Stimulated activated CD4-positive, alpha-beta T cell treated with anti-CD3 and anti-CD28 coated beads, TNF-alpha, amount 100 ng/mL, for 48 hours (primary cell): Measurements from ENCODE around the gene PDE8A.

ENCODE experiments used
- DNase-seq, 3 donors: peaks; one replicate each; pipeline ENCODE4 v3.0.0-alpha.2; 2020; ENCODE audit warnings: low read depth in 3 of 3

Gene PDE8A

GRCh38 chr15:85034276-85034675 lies 52.6 kb downstream of the PDE8A start:
- DNase-seq, result no peak

GRCh38 chr15:85035980-85036379 lies 54.3 kb downstream of the PDE8A start:
- DNase-seq, result no peak

DNA sequence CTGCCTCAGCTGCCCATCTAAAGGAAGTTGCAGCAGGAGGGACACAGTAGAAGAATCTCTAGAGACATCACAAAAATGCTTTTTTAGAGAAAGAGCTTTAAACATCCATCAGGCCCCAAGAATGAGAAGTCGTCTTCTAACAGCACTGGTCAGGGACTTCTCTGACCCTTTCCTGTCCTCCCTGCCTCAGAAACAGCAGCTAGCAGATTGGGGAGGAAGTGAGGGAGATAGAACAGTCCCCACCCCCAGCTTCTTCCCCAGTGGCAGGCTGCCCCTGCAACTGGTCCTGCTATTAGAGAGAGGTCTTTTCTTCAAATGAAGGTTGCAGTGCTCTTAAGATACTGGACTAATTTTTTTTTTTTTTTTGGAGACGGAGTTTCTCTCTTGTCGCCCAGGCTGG lies 55.1 kb downstream of the PDE8A start:
- no peak for DNase-seq

GRCh38 chr15:85037641-85038040 lies 56.0 kb downstream of the PDE8A start:
- DNase-seq, result no peak

DNA sequence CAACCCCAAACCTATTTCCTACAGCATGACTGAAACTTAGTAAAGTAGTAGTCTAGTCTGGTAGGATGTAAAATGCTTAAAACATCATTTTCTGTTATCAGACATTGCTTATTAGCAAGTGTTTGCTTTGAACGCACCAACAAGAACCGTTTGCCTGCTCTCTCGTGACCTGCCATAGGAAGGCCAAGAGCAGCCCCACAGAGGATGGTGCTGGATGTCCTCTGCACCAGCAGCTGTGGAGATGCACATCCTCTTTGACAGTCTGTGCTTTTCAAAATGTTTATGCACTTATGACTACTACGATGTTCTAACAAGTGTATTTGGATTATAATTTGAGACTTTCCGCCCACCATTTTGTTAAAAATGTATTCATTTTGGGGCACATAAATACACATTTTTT lies 59.6 kb downstream of the PDE8A start:
- DNase-seq, result no peak

DNA sequence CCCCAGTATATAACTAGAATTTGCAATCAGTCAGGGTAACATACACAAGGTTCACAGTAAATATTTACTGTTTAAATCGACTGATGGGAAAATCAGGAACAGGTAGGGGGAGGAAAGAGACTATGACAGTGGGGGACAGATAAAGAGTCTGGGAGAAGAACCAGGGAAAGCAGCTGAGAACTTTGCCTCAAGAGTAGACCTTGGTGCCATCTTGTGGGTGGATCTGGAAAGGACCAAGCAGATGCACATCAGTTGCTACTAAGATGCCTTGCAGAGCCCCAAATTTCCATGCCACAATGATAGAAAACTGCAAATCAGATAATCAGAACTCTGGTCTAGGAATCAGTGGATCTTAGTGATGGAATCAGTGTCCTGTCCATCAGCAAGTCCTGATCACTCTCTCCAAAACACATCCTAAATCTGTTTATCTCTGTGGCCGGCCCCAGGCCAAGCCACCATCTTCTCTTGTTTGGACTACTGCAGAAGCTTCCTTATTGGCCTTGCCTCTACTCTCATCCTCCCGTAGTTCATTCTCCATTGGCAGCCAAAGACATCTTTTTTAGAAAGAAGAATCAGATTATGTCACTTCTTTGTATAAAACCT lies 62.7 kb downstream of the PDE8A start:
- DNase-seq, result peak in 2 of 3 donors; percentile 8 to 11

GRCh38 chr15:85044894-85045293 lies 63.2 kb downstream of the PDE8A start:
- DNase-seq, result no peak

DNA sequence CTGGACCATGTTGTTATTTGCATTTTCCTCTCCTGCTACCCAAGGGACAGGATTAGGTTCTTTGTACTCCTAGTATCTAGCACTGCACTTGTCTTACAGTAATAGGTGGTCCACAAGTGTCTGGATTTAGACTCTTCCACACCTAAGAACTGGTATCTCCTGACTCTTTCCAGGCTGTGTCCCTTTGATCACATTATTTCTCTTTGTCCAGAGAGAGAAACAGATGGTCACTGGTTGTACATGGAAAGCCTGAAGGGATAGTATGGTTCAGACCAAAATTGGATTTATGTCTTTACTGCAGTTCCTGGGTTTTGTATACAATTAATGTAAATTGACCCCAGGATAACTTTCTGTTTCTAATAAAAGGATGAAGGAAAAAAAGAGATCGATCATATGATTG lies 64.0 kb downstream of the PDE8A start:
- no peak for DNase-seq

DNA sequence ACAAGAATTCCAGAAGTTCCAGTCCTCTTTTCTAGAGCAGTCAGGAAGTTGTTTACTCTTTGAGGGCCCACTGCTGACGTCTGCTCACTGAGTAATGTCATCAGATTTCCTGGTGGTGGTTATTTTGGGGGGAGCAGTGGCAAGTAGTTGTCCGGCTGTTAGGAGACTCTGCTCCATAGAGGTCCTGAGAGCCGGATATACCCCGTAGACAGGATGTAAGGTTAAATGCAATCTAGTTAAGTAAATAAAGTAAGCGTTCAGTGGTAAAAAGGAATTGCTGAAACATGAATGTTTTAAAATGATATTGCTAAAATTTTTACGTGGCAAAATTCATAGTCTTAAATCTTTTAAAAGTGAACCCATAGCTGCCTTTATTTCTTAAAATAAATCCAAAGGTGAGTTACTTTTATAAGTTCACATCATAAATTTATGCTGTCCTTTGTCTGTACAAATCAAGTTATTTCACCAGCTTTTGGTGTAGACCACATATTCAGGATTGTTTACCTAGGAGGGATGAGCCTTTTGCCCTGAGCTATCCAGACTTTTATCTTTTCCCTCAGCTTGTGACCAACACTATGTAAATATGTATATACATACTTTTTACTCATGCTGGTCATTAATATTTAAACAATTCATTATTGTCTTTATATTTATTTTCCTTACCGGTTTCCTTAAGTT lies 65.8 kb downstream of the PDE8A start:
- DNase-seq, result no peak

GRCh38 chr15:85048430-85048829 lies 66.8 kb downstream of the PDE8A start:
- no peak for DNase-seq

DNA sequence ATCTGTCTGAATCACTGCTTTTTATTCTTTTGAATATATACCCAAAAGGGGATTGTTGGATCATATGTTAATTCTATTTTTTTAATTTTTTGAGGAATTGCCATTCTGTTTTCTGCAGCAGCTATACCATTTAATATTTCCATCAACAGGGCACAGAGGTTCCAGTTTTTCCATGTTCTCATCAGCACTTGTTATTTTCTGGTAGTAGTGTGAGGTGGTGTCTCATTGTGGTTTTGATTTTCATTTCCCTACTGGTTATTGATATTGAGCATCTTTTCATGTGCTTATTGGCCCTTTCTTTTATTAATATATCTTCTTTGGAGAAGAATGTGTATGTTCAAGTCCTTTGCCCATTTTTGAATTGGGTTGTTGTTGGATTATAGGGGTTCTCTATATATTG lies 68.1 kb downstream of the PDE8A start:
- DNase-seq, result no peak

- no peak for DNase-seq
Observed at GRCh38 chr15:85059734-85060133, 78.1 kb downstream of the PDE8A start.

DNA sequence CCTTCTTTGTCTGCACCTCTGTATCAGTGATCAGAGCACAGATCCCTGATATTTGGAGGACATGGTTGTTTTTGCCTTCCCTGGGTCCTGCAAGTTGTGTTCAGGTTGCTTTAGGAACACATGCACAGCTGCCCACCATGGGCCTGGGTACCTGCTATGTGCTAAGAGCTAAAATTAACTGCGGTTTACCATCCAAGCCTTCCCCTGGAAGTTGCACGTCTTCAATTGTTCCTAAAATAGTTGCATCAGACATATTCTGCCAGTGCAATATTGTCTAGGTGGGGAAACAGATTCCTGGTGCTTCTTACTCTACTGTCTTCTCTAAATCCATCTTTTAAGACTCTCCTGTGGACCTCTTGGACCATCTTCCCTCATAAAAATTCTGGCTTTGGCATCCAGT lies 80.9 kb downstream of the PDE8A start:
- DNase-seq, result no peak

GRCh38 chr15:85063088-85063487 lies 81.4 kb downstream of the PDE8A start:
- no peak for DNase-seq

GRCh38 chr15:85063522-85064079 lies 81.9 kb downstream of the PDE8A start:
- DNase-seq, result no peak

DNA sequence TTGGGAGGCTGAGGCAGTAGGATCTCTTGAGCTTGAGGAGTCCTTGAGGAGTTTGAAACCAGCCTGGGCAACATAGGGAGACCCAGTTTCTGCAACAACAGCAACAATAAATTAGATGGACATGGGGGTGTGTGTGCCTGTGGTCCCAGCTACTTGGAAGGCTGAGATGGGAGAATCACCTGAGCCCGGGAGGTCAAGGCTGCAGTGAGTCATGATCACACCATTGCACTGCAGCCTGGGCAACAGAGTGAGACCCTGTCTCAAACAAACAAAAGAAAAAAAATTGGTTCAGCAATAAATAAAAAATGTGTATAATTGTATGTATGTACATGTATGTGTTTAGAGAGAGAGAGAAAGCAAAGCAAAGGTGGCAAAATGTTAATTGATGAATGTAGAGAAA lies 83.1 kb downstream of the PDE8A start:
- DNase-seq, result no peak

DNA sequence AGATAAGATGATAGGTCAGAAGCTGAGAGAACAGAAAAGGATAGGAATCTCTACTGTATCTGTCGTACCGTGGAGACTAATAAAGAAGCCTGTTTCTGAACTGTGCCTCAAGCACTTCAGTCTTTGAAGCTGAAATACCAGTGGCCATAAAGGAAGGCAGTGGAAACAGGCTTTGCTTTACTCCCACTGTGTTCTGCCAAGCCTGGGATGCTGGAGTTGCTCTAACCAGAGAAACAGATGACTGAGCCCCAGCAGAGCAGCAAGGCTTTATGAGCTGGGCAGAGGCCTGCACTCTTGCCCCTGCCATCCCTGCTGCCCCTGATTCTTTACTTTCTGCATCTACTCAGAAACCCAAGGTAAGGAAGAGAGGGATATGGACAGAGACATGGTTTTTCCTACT lies 89.4 kb downstream of the PDE8A start:
- DNase-seq, result no peak

DNA sequence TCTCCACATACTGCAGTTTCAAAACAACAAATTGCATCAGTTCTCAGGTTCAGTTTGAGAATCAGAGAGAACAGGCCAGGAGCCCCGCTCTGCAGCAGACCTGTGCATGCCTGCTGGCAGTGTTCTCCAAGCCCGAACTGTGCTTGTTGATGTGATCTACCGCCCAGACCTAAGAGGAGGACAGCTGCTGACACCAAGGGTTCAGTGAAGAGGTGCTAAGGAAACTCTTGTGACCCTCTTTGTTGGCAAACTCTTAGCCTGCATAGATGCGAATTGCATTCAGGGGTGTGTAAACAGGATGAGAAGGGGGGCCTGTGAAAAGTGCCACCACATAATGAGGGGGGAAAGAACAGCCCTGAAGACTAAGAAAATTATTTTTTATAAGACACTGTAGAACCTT lies 89.8 kb downstream of the PDE8A start:
- no peak for DNase-seq

DNA sequence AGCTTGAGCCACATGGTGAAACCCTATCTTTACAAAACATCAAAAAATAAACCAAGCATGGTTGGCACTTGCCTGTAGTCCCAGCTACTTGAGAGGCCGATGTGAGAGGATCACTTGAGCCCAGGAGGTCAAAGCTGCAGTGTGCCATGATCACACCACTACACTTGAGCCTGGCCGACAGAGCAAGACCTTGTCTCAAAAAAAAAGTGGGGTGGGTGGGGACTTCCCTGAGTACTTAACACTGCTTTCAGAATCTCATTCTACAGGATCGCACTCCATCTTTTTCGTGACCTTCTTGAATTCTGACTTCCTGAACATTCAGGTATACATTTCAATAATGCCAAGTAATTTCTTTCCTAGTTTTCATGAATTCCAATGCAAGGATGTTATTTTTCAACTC lies 91.3 kb downstream of the PDE8A start:
- DNase-seq, result no peak

- peak in 1 of 3 donors; percentile 9 for DNase-seq
Observed at GRCh38 chr15:85073556-85074194, 92.0 kb downstream of the PDE8A start.

DNA sequence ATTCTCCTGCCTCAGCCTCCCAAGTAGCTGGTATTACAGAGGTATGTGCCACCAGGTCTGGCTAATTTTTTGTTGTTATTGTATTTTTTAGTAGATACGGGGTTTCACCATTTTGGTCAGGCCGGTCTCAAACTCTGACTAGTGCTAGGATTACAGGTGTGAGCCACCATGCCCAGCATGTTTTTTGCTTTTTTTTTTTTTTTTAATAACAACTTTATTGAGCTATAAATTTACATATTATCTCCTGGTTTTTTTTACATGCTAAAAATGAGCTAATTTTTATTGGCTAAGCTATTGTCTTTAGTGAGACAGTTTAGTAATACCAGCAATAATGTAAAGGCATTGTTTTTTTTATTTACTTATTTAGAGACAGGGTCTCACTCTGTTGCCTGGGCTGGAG lies 105.2 kb downstream of the PDE8A start:
- no peak for DNase-seq

DNA sequence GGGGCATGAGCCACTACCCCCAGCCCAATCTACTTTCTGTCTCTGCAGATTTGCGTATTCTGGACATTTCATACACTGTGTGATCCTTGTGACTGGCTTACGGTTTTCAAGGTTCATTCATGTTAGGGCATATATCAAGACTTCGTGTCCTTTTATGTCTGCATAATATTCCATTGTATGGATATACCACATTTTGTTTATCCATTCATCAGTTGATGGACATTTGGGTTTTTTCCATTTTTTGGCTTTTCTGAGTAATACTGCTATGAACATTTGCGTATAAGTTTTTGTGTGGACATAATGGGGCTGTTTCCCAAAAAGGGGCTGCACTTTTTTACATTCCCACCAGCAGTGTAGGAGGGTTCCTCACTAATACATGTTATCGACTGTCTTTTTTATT lies 106.6 kb downstream of the PDE8A start:
- DNase-seq, result no peak

DNA sequence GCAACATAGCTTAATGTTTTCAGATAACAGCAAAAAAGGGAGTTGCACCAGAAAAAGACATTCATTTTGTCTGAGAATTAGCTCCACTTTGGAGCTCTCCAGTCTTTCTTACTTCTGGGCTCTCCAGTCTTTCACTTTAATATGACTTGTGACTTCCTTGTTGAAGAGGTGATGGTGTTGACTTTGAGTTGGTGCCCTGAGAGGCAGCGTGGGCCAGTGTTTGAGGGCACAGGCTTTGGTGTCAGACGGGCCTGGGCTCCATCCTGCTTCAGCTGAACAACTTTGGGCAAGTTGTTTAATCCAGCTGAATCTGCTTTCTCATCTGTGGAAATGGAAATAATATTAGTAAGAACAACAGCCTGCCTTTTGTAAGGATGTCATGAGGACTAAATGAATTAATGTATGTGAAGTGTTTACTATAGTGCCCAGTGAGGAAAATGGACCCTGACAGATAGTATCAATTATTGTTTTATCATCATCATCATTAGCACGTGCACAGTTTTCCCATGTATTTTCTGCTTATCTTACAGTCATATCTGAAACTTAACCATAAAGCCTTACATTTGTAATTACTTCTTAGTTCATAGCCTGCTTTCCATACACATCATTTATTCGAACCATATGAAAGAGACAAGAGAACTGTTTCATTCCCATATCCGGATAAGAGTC lies 108.4 kb downstream of the PDE8A start:
- no peak for DNase-seq
